BLaER1 (cell line): Measurements from ENCODE around the gene NOL9.

Source experiments
- H3K27ac ChIP-seq: shearing (Covaris generic); formaldehyde crosslinking; 2 replicates; pipeline ENCODE4 v1.8.1; 2022
- H3K27me3 ChIP-seq: shearing (Covaris generic); formaldehyde crosslinking; 2 replicates; pipeline ENCODE4 v1.8.1; 2022
- H3K36me3 ChIP-seq: shearing (Covaris generic); formaldehyde crosslinking; 2 replicates; pipeline ENCODE4 v1.8.1; 2022
- H3K4me1 ChIP-seq: shearing (Covaris generic); formaldehyde crosslinking; 2 replicates; pipeline ENCODE4 v1.8.1; 2022
- H3K4me2 ChIP-seq: shearing (Covaris generic); formaldehyde crosslinking; 2 replicates; pipeline ENCODE4 v1.8.1; 2022
- H3K4me3 ChIP-seq: shearing (Covaris generic); formaldehyde crosslinking; 2 replicates; pipeline ENCODE4 v1.8.1; 2022
- H3K9ac ChIP-seq: shearing (Covaris generic); formaldehyde crosslinking; 2 replicates; pipeline ENCODE4 v1.8.1; 2022
- H3K9me3 ChIP-seq: shearing (Covaris generic); formaldehyde crosslinking; 2 replicates; pipeline ENCODE4 v1.8.1; 2022
- H4K20me1 ChIP-seq: shearing (Covaris generic); formaldehyde crosslinking; 2 replicates; pipeline ENCODE4 v1.8.1; 2022
- Cebpa-rat ChIP-seq: shearing (Covaris generic); IDR thresholded peaks from 2 replicates; pipeline ENCODE4 v1.8.1; 2022

Gene NOL9

DNA sequence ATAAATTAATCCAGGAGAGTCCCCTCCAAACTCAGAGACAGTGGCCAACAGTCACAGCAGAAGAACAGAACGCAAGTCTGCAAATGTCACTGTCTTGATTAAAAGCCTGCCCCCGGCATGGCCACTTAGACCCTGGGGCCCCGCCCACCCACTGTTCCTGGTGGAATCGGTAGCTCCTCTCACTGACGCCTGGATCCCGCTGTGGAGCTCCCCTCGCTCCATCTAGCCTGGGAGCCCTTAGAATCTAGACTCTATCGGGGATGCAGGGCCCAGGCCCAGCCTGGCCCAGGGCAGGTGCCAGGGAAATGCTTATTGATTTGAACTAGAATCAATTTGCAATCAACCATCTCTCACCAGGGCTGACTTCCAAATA, 41.4 kb downstream of the NOL9 start:
- TF ChIP-seq Cebpa-rat: no peak
- no peak overlapping the region for H3K9ac ChIP-seq
- no peaks in the 10 kb centered on the region for H4K20me1 ChIP-seq
- peaks cover 37% of the 10 kb centered on the region for H3K4me1 ChIP-seq
- no peak overlapping the region for H3K4me3 ChIP-seq
- no peak overlapping the region for H3K27ac ChIP-seq
- H3K9me3 ChIP-seq: no peaks in the 10 kb centered on the region
- no peaks in the 10 kb centered on the region for H3K36me3 ChIP-seq
- no peak overlapping the region for H3K4me2 ChIP-seq
- H3K27me3 ChIP-seq: no peaks in the 10 kb centered on the region

DNA sequence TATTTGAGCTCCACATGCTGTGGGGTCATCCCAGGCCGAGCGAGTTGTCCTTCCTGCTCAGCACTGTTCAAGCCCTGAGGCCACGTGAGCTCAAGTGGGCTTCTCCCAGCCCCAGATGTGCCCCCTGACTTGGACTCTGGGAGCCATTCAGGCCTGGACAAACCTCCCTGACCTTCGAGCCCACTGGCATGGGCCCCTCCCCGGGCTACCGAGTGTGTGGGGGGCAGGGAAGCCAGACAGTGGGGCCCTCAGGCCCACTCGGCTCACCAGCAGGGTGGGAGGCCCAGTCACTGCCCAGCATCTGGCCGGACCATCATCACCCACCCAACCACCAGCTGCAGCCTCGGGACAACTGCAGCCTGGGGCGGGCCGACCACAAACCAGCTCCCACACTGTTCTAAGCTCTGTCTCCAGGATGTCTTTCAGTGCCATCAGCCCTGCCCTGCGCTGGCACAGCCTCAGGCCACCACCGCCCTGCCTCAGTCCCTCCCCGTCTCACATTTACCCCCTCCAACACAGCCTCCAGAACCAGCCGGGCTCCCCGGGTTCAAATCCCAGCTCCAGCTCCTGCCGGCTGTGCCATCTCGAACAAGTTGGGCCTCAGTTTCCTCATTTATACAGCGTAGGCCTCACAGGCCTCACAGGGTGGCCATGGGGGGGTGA, 41.9 kb downstream of the NOL9 start:
- Histone ChIP-seq H3K36me3 (no peaks in the 10 kb centered on the region), H3K4me1 (peaks cover 42% of the 10 kb centered on the region), H3K9ac (no peak overlapping the region), H3K27me3 (no peaks in the 10 kb centered on the region), H3K4me2 (no peak overlapping the region), H4K20me1 (no peaks in the 10 kb centered on the region), H3K9me3 (no peaks in the 10 kb centered on the region), H3K4me3 (no peak overlapping the region), H3K27ac (no peak overlapping the region; the same call in 1 of the 2 replicates)
- TF ChIP-seq Cebpa-rat: no peak

DNA sequence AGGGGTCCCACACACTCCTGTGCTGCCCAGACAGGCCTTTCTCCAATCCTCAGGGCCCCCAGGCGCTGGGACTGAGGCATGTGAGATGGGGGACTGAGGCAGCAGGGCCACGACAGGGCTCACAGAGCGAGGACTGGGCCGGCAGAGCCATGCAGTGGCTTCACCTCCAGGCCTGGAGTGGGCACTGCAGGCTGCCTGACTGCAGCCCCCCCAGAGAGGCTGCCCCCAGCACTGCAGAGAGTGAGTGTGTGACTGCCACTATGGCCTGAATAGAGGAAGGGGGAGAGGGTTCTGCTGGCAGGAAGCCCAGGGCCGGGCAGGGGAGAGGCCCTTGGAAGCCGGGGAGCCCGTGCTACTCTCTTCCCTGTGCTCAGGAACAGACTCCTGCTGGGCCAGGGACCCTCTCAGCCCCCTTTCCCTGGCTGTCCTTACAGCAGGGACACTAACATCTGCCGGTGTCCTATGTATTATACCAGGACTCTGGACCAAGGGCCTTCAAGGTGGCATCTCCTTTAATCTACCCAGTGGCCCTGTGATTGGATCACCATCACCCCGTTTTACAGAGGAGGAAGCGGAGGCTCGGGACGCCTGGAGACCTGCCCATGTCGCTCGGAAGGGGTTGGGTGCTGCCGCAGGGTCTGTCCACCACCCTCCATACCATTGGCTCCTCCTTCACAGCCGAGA, 42.6 kb downstream of the NOL9 start:
- no peak for TF ChIP-seq Cebpa-rat
- Histone ChIP-seq H3K27me3 (no peaks in the 10 kb centered on the region), H3K27ac (no peak overlapping the region; the same call in 1 of the 2 replicates), H3K4me3 (no peak overlapping the region), H4K20me1 (no peaks in the 10 kb centered on the region), H3K4me2 (no peak overlapping the region), H3K9ac (no peak overlapping the region), H3K4me1 (peaks cover 49% of the 10 kb centered on the region), H3K36me3 (no peaks in the 10 kb centered on the region), H3K9me3 (no peaks in the 10 kb centered on the region)

DNA sequence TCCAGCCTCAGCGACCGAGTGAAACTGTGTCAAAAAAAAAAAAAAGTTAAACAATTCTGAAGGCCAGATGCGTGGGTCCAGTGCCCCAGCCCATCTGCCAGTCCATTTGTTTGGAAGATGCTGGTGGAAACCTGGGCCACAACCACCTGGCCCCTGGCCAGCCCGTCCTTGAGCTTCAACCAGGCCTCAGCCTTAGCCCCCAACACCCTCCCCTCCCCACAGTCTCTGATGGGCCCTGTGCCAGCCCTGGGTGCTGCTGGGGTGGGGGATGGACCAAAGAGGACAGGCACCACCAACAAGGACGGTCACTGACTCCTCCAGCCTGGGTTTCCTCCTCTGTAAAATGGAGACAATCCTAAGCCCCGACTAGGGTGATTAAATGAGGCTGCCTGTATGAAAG, 43.3 kb downstream of the NOL9 start:
- H3K4me3 ChIP-seq: no peak overlapping the region
- H4K20me1 ChIP-seq: no peaks in the 10 kb centered on the region
- 0 out of 2 replicates have a peak overlapping the region, but pooled peaks have one; percentile 3 for H3K9ac ChIP-seq
- no peak for TF ChIP-seq Cebpa-rat
- peaks cover 55% of the 10 kb centered on the region for H3K4me1 ChIP-seq
- H3K36me3 ChIP-seq: no peaks in the 10 kb centered on the region
- no peaks in the 10 kb centered on the region for H3K9me3 ChIP-seq
- no peaks in the 10 kb centered on the region for H3K27me3 ChIP-seq
- no peak overlapping the region for H3K4me2 ChIP-seq
- H3K27ac ChIP-seq: no peak overlapping the region

DNA sequence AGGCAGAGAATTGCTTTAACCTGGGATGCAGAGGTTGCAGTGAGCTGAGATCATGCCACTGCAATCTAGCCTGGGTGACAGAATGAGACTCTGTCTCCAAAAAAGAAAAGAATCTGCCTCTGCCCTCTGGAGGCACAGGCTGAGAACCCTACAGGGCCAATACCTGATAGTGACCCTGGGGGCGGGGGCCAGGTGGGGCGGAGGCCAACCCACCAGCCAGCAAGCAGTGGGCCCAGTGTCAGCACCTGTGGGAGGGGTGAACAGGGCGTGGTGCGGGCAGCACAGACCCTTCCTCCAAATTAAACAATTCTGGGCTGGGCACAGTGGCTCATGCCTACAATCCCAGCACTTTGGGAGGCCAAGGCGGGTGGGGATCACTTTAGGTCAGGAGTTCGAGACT, 43.8 kb downstream of the NOL9 start:
- no peaks in the 10 kb centered on the region for H3K27me3 ChIP-seq
- no peak overlapping the region for H3K4me3 ChIP-seq
- no peaks in the 10 kb centered on the region for H3K36me3 ChIP-seq
- H3K27ac ChIP-seq: no peak overlapping the region
- H3K4me2 ChIP-seq: peak overlapping the region; percentile 90; the same call in 1 of the 2 replicates
- H3K9me3 ChIP-seq: no peaks in the 10 kb centered on the region
- no peak overlapping the region for H3K9ac ChIP-seq
- TF ChIP-seq Cebpa-rat: no peak
- H4K20me1 ChIP-seq: no peaks in the 10 kb centered on the region
- peaks cover 60% of the 10 kb centered on the region for H3K4me1 ChIP-seq

DNA sequence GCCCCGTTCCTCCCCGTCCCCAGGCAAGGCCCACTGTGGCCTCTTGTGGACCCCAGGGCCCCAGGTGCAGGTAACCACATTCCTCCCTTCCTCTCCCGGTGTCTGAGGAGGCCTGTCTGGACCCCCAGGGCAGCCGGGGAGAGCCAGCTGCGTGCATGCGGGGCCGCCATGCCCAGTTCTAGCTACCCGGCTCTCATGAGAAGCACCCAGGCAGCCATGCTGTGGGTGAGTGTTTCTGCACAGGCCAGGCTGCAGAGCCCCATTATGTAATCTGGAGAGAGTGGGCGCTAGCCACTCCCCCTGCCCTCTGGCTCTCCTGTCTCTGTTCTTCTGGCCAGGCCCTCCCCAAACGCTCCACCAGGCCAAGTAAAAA, 44.4 kb downstream of the NOL9 start:
- H3K9ac ChIP-seq: peak overlapping the region; percentile 18; the same call in 1 of the 2 replicates
- no peak overlapping the region for H3K4me3 ChIP-seq
- H3K9me3 ChIP-seq: no peaks in the 10 kb centered on the region
- peak overlapping the region; percentile 50 for H3K27ac ChIP-seq
- no peaks in the 10 kb centered on the region for H3K27me3 ChIP-seq
- no peaks in the 10 kb centered on the region for H3K36me3 ChIP-seq
- H3K4me1 ChIP-seq: peaks cover 65% of the 10 kb centered on the region
- no peak for TF ChIP-seq Cebpa-rat
- peak overlapping the region; percentile 90 for H3K4me2 ChIP-seq
- no peaks in the 10 kb centered on the region for H4K20me1 ChIP-seq

DNA sequence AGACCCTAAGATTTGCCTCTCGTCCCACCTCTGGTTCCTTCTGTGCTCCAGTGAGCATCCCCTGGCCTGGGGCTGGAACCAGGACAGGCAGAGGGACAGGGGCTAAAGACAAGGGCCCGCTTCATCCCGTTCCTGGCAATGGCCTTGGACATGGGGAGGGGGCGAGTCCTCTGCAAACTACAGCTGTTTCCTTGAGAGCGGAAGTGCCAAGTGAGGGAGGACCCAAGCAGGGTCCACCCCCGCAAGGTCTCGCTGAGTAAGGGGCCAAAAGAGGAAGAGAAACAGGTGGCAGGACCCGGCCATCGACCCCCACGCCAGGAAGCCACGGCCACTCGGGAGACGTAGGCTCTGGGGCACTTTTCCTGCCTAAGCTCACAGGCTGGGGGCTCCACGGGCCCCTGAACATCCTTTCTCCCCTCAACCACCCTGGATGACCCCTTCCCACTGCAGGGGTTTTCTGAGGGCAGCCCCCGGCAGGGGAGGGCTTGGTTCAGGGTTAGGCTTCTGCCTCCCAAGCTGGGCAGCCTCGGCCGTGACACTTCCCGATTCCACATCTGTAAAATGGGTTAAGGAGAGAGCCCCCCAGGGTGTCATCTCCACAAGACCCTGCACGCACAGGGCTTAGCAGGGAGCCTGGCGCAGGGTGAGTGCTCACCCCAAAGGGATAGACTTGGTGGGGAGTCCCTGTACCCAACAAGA, 44.9 kb downstream of the NOL9 start:
- Histone ChIP-seq H3K9ac (peak overlapping the region; percentile 18; the same call in 1 of the 2 replicates), H3K4me1 (peaks cover 71% of the 10 kb centered on the region), H3K9me3 (no peaks in the 10 kb centered on the region), H4K20me1 (no peaks in the 10 kb centered on the region), H3K36me3 (no peaks in the 10 kb centered on the region), H3K27me3 (no peaks in the 10 kb centered on the region), H3K27ac (peak overlapping the region; percentile 50), H3K4me3 (no peak overlapping the region), H3K4me2 (peak overlapping the region; percentile 90)
- no peak for TF ChIP-seq Cebpa-rat

DNA sequence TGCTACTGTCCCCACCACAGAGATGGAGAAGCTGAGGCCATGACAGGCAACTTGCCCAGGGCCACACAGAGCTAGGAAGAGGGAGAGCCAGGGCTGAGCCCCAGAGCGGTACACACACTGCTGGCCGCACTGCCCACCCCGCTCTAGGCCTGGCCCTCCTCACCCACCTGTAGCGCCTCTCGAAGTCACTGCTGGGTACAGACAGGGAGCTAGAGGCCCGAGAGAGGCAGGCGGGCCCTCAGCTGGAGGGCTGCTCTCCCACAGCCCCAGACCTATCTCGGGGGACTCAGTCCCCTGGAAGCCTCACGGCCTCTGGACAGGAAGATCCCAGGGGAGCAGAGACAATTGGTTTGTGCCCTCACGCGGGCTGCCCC, 45.5 kb downstream of the NOL9 start:
- Histone ChIP-seq H3K9ac (no peak overlapping the region), H3K4me1 (peaks cover 76% of the 10 kb centered on the region), H3K36me3 (no peaks in the 10 kb centered on the region), H4K20me1 (no peaks in the 10 kb centered on the region), H3K27me3 (no peaks in the 10 kb centered on the region), H3K9me3 (no peaks in the 10 kb centered on the region), H3K27ac (no peak overlapping the region), H3K4me2 (peak overlapping the region; percentile 90), H3K4me3 (no peak overlapping the region)
- TF ChIP-seq Cebpa-rat: no peak

DNA sequence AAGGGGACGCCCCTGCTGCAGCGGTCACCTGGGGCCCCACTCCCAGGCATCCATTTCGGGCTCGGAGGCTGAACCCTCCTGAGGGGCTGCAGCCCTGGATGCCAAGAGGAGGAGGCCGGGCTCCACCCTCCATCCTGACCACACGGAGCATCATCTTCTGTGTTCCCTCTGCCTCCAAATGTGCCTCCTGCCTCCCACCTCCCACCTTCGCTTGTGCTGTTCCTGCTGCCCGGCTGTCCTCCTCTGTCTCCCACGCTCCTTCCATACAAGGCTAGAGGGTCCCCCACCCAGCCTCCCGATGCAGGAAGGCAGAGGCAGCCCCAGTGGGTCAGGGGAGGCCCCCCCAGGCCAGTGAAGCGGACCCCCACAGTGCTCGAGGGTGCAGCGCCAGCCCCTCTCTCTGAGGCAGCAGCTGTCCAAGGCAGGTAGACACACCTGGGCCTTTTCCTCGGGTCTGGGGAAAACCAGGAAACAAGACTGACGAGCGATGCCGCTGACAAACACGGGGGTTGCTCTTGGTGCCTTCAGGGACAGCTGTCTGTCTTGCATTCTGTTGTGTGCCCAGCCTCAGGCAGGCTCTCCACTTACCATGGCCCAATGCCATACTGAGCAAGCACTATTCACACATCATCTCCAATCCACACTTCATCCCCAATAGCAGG, 46.0 kb downstream of the NOL9 start:
- Histone ChIP-seq H3K27me3 (no peaks in the 10 kb centered on the region), H3K9ac (no peak overlapping the region), H3K27ac (no peak overlapping the region), H3K4me2 (peak overlapping the region; percentile 90), H3K4me1 (peaks cover 82% of the 10 kb centered on the region), H4K20me1 (no peaks in the 10 kb centered on the region), H3K9me3 (no peaks in the 10 kb centered on the region), H3K36me3 (no peaks in the 10 kb centered on the region), H3K4me3 (no peak overlapping the region)
- TF ChIP-seq Cebpa-rat: no peak
